ENCODE results near the gene NAA50. TPM values are rescaled to one million over a fixed set of nuclear protein-coding genes. Genes with fewer than 3 reads are reported as not detected.

NAA50 gene
- 120 and 133 TPM in 2 replicates for total RNA-seq (ENCODE audit: low replicate concordance)

DNA sequence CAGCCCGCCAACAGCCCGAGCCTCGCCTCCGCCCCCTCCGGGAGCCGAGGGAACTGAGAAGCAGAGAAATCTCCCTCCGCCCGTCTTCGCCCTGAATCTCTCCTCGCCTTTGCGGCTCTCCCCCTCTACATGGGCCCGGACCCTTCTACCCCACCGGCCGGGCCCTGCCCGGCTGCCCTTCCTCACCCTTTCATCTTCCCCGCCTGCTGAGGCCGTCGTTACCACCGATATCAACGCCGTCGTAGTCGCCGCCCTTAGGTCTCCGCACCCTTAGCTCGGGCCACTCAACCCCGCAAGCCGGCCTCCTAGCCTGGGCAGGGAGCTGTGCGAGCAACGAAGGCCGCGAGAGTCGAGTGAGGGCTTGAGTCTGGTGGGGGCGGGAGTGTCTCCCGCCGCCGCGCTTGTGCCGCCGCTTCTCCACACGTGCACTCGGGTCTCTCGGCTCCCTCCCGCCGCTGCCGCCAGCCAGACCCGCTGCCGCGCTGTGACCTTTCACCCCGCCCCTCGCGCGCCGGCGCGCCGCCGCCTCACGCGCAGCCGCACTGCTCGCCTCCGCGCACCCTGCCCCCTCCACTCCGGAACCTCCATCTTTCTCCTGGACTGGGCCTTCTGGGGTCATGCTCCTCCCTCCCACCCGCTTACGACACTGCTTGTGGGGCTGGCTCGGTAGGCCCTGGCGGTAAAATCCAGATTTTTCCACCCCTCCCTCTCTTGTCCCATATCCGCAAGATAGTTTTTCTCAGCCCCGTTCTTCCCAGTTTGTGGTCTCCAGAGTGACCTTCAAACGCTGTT, at the start of gene NAA50:
NAA50 (minus strand) TSS at position 494 of the 792 bp plus-strand sequence; CDS start at position 194, 300 bp downstream.

DNA sequence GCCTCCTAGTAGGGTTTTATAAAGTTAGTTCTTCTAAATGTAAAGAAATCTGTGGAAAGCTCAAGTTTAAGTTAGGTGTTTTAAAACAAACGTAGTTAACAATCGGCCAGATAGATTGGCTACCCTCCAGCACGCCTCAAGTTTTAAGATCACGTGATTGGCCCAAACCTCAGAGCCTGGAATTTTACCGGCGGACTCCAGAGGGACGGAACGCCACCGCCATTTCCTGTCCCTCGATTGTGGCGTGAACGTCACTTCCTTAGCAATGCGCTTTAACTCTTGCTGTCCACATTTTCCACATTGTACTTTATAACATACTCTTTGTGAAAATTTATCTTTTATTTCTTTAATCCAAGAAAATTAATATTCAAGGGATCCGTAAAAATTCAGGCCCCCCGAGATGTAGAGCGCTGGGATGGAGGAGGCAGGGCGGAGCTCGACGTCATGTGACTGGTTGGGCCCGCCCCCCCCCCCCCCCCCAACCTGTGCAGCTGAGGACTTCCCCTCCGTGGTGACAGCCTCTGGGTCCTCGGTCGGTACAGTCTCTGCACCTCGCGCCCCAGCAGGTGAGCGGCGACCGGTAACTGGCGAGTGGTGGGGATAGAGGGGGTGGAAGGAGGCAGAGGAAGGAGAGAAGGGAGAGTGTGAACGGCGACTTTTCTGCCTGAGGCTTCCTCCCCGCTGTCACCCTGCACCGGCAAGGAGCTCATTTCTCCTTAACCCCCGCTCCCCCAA, 666 bp upstream of the NAA50 start, which contains the start of gene ATP6V1A:
ATP6V1A (plus strand) TSS at position 488 of the 735 bp plus-strand sequence. CDS start 31,719 bp downstream, outside the sequence.

DNA sequence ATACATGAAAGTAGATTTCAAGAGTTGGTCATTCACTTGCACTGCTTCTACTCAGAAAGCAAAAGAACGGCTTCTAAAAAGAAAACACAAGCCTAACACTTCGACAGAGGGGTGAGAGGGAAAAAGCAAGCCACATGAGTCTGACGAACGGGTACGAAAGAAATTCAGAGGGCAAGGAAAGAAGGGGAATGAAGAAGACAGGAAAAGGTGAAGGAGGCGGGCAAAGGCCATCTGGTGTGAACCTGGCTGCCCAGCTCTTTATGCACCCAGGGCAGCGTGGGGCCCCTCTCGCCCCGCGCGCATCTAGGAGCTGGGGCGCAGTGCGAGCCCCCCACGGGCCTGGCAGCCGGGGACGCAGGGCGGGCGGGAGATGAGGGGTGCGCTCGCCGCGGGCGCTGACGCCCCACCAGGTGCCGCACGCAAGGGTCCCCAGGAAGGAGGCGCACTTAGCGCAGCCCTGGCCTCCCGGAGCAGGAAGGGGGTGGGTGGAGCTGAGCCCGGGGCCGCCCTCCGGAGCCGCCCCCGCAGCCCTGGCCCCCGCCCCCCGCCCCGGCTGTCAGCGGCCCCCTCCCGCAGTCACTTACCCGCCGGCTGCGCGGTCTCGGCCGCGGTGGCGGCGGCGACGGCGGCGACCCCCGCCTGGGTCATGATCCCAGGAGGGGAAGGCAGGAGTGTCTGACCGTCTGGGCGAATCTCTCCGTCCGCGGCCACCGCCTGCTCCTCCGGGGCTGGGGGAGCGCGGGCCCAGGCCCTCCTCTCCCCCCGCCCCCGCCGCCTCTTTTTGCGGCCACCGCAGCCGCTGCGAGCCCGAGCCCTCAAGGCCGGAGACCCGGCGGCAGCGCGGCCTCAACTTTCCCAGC, 50.0 kb downstream of the NAA50 start, which contains the start of gene USF3:
USF3 (minus strand) TSS at position 857 of the 860 bp plus-strand sequence. CDS start 21,764 bp downstream, outside the sequence.

Other genes with a start within 250 kb of the NAA50 start
- gene SPICE1, start 231.1 kb downstream of the NAA50 start, total RNA-seq (ENCODE audit: low replicate concordance), result 8.0 and 10.7 TPM in 2 replicates
- gene SIDT1, start 213.7 kb downstream of the NAA50 start, total RNA-seq (ENCODE audit: low replicate concordance), result not detected in 2 replicates
- 2.3 and 3.2 TPM in 2 replicates for gene USF3, start 49.6 kb downstream of the NAA50 start, total RNA-seq (ENCODE audit: low replicate concordance)
- 87.8 and 89.1 TPM in 2 replicates for gene ATP6V1A, start 786 bp upstream of the NAA50 start, total RNA-seq (ENCODE audit: low replicate concordance)
- 1.6 and 13.1 TPM in 2 replicates for gene GRAMD1C, start 92.5 kb upstream of the NAA50 start, total RNA-seq (ENCODE audit: low replicate concordance)
- gene ZDHHC23, start 201.8 kb upstream of the NAA50 start, total RNA-seq (ENCODE audit: low replicate concordance), result 0.70 and 2.0 TPM in 2 replicates